Kidney epithelial cell (primary cell): ENCODE measurements around the gene HERC3. TPM values are rescaled to one million over a fixed set of nuclear protein-coding genes. Genes with fewer than 3 reads are reported as not detected.

Experiments used
- DNase-seq: peaks from one replicate; pipeline ENCODE4 v3.0.0-alpha.2; 2010; ENCODE audit warnings: low read depth
- H3K27me3 ChIP-seq: 2 replicates; pipeline ENCODE4 v1.6.0; 2011; ENCODE audit warnings: low read length; ENCODE audit not compliant: control insufficient read depth, insufficient read depth
- H3K36me3 ChIP-seq: 2 replicates; pipeline ENCODE4 v1.5.1; 2011; ENCODE audit warnings: low read length; ENCODE audit not compliant: control insufficient read depth, insufficient read depth
- H3K4me3 ChIP-seq: 2 replicates; pipeline ENCODE4 v1.5.1; 2011; ENCODE audit warnings: low read depth, mild to moderate bottlenecking, control low read depth, low read length
- CTCF ChIP-seq: IDR thresholded peaks from 2 replicates; pipeline ENCODE4 v1.5.1; 2011; ENCODE audit warnings: mild to moderate bottlenecking, moderate library complexity, low read length, control low read depth, inconsistent platforms; ENCODE audit not compliant: insufficient read depth, poor library complexity, severe bottlenecking
- total RNA-seq: library from RNA; depleted of rRNA; stranded (reverse); fragments of >200 nt; gene quantifications from 2 replicates; pipeline ENCODE4 v1.2.3, GENCODE V29; 2015

HERC3 gene
- total RNA-seq, 1 donor from 2014 or later: 7.2 TPM

GRCh38 chr4:88750369-88750768 is 158.1 kb downstream of the HERC3 start:
- no peak for DNase-seq
- no peak for TF ChIP-seq CTCF
- no peaks in the 10 kb centered on the region for H3K27me3 ChIP-seq

GRCh38 chr4:88751258-88752075 is 159.2 kb downstream of the HERC3 start:
- TF ChIP-seq CTCF: no peak
- DNase-seq: no peak
- H3K27me3 ChIP-seq: no peaks in the 10 kb centered on the region
- no peak overlapping the region for H3K4me3 ChIP-seq
- no peaks in the 10 kb centered on the region for H3K36me3 ChIP-seq

More at GRCh38 chr4:88750369-88750768, 158.1 kb downstream of the HERC3 start:
- Histone ChIP-seq H3K4me3 (no peak overlapping the region), H3K36me3 (no peaks in the 10 kb centered on the region)

GRCh38 chr4:88752076-88752463 is 159.8 kb downstream of the HERC3 start:
- Histone ChIP-seq H3K4me3 (no peak overlapping the region), H3K27me3 (no peaks in the 10 kb centered on the region), H3K36me3 (no peaks in the 10 kb centered on the region)
- TF ChIP-seq CTCF: no peak
- DNase-seq: no peak

- no peaks in the 10 kb centered on the region for H3K36me3 ChIP-seq
- DNase-seq: no peak
- H3K4me3 ChIP-seq: no peak overlapping the region
- no peak for TF ChIP-seq CTCF
- H3K27me3 ChIP-seq: no peaks in the 10 kb centered on the region
These were observed 160.5 kb downstream of the HERC3 start for GRCh38 chr4:88752754-88753153.

GRCh38 chr4:88753658-88754571 is 161.6 kb downstream of the HERC3 start:
- H3K36me3 ChIP-seq: no peaks in the 10 kb centered on the region
- DNase-seq: no peak
- H3K27me3 ChIP-seq: no peaks in the 10 kb centered on the region
- no peak overlapping the region for H3K4me3 ChIP-seq
- TF ChIP-seq CTCF: no peak
